GM21619 (cell line): Measurements from ENCODE around the gene ATP1A3.
"Not testable (repeated sequence)": the region's sequence is repeated elsewhere in the genome, so short reads cannot be mapped to it uniquely, and the experiment has no call there.

Experiments used
- ATAC-seq: cut with Tn5 transposase; IDR thresholded peaks from one replicate; pipeline ENCODE4 v1.9.1; 2021; ENCODE audit not compliant: unreplicated experiment

The ATP1A3 gene

DNA sequence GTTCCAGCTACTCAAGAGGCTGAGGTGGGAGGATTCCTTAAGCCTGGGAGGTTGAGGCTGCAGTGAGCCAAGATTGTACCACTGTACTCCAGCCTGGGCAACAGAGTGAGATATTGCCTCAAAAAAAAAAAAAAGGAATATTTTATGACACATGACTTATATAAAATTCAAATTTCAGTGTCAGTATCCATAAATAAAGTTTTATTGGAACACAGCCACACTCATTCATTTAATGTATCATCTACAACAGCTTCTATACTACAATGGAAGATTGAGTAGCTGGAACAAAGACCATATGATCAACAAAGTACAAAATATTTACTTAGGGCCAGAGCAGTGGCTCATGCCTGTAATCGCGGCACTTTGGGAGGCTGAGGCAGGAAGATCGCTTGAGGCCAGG lies 18.7 kb upstream of the ATP1A3 start:
- not testable (repeated sequence) for ATAC-seq

GRCh38 chr19:42010245-42011126 lies 16.5 kb upstream of the ATP1A3 start:
- ATAC-seq, result no peak

DNA sequence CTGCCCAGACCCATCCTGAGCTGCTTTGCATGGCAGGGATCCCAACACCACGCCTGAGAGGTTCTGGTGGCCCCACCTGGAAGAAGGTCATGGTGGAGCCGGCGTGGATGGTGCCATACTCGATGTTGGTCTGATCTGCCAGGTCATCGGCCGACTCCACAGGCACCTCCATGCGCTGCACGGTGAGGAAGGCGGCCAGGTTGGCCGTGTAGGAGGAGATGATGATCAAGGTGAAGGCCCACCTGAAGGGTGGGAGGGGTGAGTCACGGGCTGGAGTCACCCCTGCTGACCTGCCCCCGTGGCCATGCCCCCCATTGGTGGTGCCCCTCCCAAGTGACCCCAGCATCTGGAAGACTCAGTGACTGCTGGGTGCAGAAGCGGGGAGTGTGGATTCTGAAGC lies 12.5 kb upstream of the ATP1A3 start:
- ATAC-seq, result no peak

GRCh38 chr19:42005504-42005903 lies 11.5 kb upstream of the ATP1A3 start:
- no peak for ATAC-seq

- no peak for ATAC-seq
Observed at GRCh38 chr19:42003506-42004294, 9.7 kb upstream of the ATP1A3 start.

GRCh38 chr19:41999878-42000208 lies 5.8 kb upstream of the ATP1A3 start:
- no peak for ATAC-seq

GRCh38 chr19:41999071-41999877 lies 5.2 kb upstream of the ATP1A3 start:
- ATAC-seq, result no peak

GRCh38 chr19:41998246-41999020 lies 4.4 kb upstream of the ATP1A3 start:
- ATAC-seq, result no peak

GRCh38 chr19:41997851-41998229 lies 3.8 kb upstream of the ATP1A3 start:
- no peak for ATAC-seq

DNA sequence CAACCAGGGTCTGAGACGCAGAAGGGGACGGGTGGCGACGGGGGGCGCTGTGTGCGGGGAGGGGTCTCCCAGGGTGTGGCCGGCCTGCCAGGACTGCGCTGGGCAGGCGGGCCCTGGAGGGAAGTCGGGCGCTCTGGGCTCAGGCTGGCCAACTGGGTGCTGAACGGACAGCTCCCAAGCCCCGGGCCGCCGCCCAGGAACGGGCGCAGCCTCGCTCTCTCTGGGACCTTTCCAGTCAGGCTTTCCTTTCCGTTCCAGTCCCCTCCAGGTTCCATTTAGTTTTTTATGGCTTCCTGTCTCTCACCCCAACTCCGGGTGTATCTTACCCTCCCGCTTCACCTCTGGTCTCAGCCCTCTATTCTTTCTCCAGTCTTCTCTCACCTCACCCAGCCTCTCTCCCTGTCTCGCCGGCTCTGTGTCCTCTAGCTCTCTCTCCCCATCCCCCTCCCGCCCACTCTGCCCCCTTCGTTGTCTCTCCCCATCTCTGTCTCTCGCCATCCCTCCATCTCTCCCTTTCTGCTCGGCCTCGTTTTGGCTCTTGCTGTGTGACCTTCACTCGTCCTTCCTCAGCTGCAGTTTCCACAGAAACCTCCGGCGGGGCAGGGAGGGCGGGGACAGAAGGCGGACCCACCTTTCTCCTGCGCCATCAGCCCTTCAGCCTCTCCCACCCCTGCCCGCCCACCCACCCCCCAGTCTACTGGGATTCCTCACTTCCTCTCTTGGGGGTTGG lies 3.3 kb upstream of the ATP1A3 start:
- ATAC-seq, result no peak

DNA sequence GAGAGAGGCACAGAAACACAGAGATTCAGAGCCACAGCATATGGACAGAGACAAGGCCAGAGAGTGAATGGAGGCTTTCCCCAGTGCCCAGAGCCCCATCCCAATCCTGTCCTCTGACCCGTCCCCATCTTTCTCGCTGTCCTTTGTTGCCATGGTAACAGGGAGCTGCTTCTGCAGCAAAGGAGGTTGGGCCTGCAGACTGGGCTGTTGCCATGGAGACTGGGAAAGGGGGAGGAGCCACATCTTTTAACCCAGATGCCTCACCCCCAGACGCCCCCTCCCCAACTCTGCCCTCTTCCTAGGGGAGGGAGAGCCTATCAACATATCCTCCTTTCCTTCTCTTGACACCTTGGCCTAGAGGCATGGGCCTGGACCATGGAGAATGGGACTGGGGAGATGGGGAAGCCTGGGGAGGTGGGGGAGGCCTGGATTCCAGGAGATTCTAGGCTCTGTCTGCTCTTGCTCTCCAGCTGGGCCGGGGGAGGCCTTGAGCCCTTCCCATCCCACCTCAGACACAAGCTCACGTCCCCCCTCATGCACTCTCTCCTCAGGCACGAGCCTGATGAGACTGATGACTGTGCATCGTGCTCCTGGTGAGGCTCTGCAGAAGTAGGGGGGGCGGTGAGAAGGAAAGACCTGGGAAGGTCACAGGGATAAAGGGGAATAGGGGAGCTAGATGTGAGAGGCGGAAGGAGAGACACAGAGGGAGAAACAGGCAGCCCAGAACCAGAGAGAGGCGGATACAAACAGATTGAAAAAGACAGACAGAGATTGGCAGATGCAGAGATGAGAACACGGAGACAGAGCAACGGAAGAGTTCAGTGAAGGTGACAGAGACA lies 2.1 kb upstream of the ATP1A3 start:
- ATAC-seq, result no peak

DNA sequence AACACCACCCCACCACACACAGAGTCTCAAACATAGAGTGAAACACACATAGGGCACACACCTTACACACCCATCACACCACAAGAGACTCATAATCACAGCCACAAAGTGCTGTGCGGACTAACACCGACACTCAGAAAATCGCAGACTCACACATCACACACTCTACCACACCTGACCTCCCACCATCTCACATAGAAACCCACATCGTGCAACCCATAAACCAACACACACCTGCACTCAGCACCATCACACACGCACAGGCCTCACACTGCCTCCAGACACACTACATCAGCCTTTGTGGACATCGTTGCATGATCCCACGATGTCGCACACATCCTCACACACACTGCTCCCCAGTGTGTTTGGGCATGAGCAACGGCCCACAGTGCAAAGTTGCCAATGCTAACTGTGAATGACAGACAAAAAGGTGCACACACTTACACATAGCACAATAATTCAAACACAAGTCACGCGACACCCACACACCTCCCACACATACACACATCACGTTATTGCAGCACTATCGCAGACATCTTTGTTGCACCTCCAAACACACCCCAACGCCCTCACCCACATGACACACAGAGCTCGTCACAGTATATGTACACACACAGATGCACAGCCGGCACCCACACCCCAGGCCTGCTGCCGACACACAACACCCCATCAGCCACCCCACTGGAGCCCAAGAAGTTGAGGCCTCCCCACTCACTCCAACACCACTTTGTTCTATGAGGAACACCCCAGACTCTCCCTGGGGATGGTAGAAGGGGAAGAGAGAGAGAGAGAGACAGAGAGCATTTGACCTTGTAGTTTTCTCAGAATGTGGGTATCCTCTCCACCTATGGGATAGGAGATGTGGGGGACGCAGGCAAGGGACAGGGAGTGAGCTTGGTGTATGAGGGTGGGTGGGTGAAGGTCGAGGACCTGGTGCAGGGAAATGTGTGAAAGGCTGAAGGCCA lies 1.2 kb upstream of the ATP1A3 start:
- no peak for ATAC-seq

DNA sequence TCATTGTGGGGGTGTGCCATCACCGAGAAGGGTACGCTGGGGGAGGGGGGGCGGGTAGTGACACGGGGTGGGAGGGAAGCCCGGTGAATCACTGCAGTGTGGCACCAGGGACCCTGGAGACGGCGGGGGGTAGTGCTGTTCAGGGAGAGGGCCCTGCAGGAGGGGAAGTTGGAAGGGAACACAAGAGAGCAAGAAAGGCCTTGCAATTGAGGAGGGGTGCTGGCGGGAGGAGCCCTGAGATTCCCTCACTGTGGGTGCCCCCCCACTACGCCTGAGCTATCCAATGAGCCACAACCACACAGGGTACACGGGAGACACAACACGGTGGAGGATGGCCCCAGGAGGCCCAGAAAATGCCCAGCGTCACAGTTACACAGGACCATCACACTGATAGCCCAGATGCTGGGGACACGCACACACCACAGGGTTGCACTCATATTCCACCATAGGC lies 516 bp upstream of the ATP1A3 start:
- no peak for ATAC-seq

GRCh38 chr19:41991925-41992569 lies 2.0 kb downstream of the ATP1A3 start:
- not testable (repeated sequence) for ATAC-seq

GRCh38 chr19:41991025-41991424 lies 3.0 kb downstream of the ATP1A3 start:
- ATAC-seq, result no peak

DNA sequence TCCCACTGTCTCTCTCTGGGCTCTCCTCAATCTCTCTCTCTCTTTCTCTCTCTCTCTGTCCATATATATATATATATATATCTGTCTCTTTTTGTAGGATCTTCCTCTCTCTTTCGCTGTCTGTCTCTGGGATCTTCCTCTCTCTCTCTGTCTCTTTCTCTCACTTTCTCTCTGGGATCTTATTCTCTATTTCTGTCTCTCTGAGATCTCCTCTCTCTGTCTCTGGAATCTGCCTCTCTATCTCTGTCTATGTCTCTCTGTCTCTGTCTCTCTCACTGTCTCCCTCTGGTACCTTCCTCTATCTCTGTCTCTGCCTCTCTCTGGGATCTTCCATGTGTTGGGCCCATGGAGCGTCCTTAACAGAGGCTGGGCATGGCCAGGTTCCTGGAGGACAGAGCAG lies 3.4 kb downstream of the ATP1A3 start:
- ATAC-seq, result no peak

GRCh38 chr19:41990028-41990427 lies 4.0 kb downstream of the ATP1A3 start:
- no peak for ATAC-seq
